ACC112 (cell line): ENCODE measurements around the gene DDAH2.

Experiments used
- H2AFZ ChIP-seq: fragments of 200-600 bp; sonication (generic); one replicate; pipeline ENCODE4 v1.6.0; 2017; ENCODE audit warnings: antibody characterized with exemption, low read length; ENCODE audit not compliant: unreplicated experiment
- H3K27ac ChIP-seq: fragments of 200-600 bp; sonication (generic); 2 replicates; pipeline ENCODE4 v1.5.1; 2014; ENCODE audit warnings: low read depth, mild to moderate bottlenecking, antibody characterized with exemption, low read length, moderate library complexity
- H3K27me3 ChIP-seq: fragments of 200-600 bp; sonication (generic); 2 replicates; pipeline ENCODE4 v1.6.1; 2014; ENCODE audit warnings: mild to moderate bottlenecking, antibody characterized with exemption, low read length, moderate library complexity, mixed read lengths; ENCODE audit not compliant: insufficient read depth
- H3K36me3 ChIP-seq: fragments of 200-600 bp; sonication (generic); 2 replicates; pipeline ENCODE4 v1.6.1; 2016; ENCODE audit warnings: mild to moderate bottlenecking, antibody characterized with exemption, low read length, moderate library complexity, mixed read lengths; ENCODE audit not compliant: insufficient read depth
- H3K4me1 ChIP-seq: fragments of 200-600 bp; sonication (generic); one replicate; pipeline ENCODE4 v1.6.1; 2016; ENCODE audit warnings: low read length, mixed read lengths; ENCODE audit not compliant: insufficient read depth, unreplicated experiment, control insufficient read depth
- H3K4me3 ChIP-seq: fragments of 200-600 bp; sonication (generic); 2 replicates; pipeline ENCODE4 v1.5.1; 2014; ENCODE audit warnings: mild to moderate bottlenecking, low read depth, low read length
- H3K79me2 ChIP-seq: fragments of 200-600 bp; sonication (generic); one replicate; pipeline ENCODE4 v1.6.0; 2016; ENCODE audit warnings: low read length; ENCODE audit not compliant: control insufficient read depth, unreplicated experiment, insufficient read depth

DDAH2 gene

GRCh38 chr6:31760790-31761189, 31.7 kb upstream of the DDAH2 start:
- Histone ChIP-seq H3K79me2 (no peaks in the 10 kb centered on the region), H3K36me3 (no peaks in the 10 kb centered on the region), H3K4me1 (peaks cover 6% of the 10 kb centered on the region), H3K27me3 (no peaks in the 10 kb centered on the region), H3K4me3 (no peak overlapping the region), H3K27ac (no peak overlapping the region), H2AFZ (no peak overlapping the region)

- H3K4me1 ChIP-seq: peaks cover 6% of the 10 kb centered on the region
- H3K27ac ChIP-seq: no peak overlapping the region
- H3K36me3 ChIP-seq: no peaks in the 10 kb centered on the region
- no peaks in the 10 kb centered on the region for H3K27me3 ChIP-seq
- H3K79me2 ChIP-seq: no peaks in the 10 kb centered on the region
- no peak overlapping the region for H3K4me3 ChIP-seq
- no peak overlapping the region for H2AFZ ChIP-seq
Measured at GRCh38 chr6:31758281-31758680, 29.2 kb upstream of the DDAH2 start.

- no peaks in the 10 kb centered on the region for H3K79me2 ChIP-seq
- peaks cover 11% of the 10 kb centered on the region for H3K4me1 ChIP-seq
- no peak overlapping the region for H2AFZ ChIP-seq
- H3K36me3 ChIP-seq: peaks cover 6% of the 10 kb centered on the region; the same call in 1 of the 2 replicates
- H3K27me3 ChIP-seq: no peaks in the 10 kb centered on the region
- H3K27ac ChIP-seq: peak overlapping the region; percentile 69
- no peak overlapping the region for H3K4me3 ChIP-seq
Measured at GRCh38 chr6:31752739-31753319, 23.7 kb upstream of the DDAH2 start.

- Histone ChIP-seq H3K27ac (no peak overlapping the region), H3K36me3 (peaks cover 11% of the 10 kb centered on the region; the same call in 1 of the 2 replicates), H2AFZ (no peak overlapping the region), H3K4me1 (peaks cover 14% of the 10 kb centered on the region), H3K27me3 (no peaks in the 10 kb centered on the region), H3K79me2 (no peaks in the 10 kb centered on the region), H3K4me3 (no peak overlapping the region)
Measured at GRCh38 chr6:31750411-31751022, 21.4 kb upstream of the DDAH2 start.

- H3K27ac ChIP-seq: no peak overlapping the region
Measured at GRCh38 chr6:31749301-31750036, 20.4 kb upstream of the DDAH2 start.

GRCh38 chr6:31744422-31744821, 15.3 kb upstream of the DDAH2 start:
- Histone ChIP-seq H3K4me1 (peaks cover 3% of the 10 kb centered on the region), H3K36me3 (peaks cover 8% of the 10 kb centered on the region; the same call in 1 of the 2 replicates), H3K79me2 (peaks cover 11% of the 10 kb centered on the region), H3K4me3 (no peak overlapping the region), H2AFZ (no peak overlapping the region), H3K27ac (no peak overlapping the region), H3K27me3 (no peaks in the 10 kb centered on the region)

More at GRCh38 chr6:31749301-31750036, 20.4 kb upstream of the DDAH2 start:
- H3K79me2 ChIP-seq: no peaks in the 10 kb centered on the region
- H3K4me1 ChIP-seq: peaks cover 14% of the 10 kb centered on the region
- no peak overlapping the region for H3K4me3 ChIP-seq
- no peak overlapping the region for H2AFZ ChIP-seq
- H3K36me3 ChIP-seq: peaks cover 11% of the 10 kb centered on the region; the same call in 1 of the 2 replicates
- H3K27me3 ChIP-seq: no peaks in the 10 kb centered on the region

GRCh38 chr6:31742894-31743293, 13.8 kb upstream of the DDAH2 start:
- Histone ChIP-seq H3K4me1 (peaks cover 17% of the 10 kb centered on the region), H3K79me2 (peaks cover 11% of the 10 kb centered on the region), H3K4me3 (no peak overlapping the region), H3K27me3 (no peaks in the 10 kb centered on the region), H3K27ac (no peak overlapping the region), H2AFZ (no peak overlapping the region), H3K36me3 (peaks cover 6% of the 10 kb centered on the region; the same call in 1 of the 2 replicates)

- no peaks in the 10 kb centered on the region for H3K27me3 ChIP-seq
- H3K36me3 ChIP-seq: no peaks in the 10 kb centered on the region
- peaks cover 24% of the 10 kb centered on the region for H3K4me1 ChIP-seq
- H3K79me2 ChIP-seq: peaks cover 12% of the 10 kb centered on the region
- H3K27ac ChIP-seq: no peak overlapping the region
- no peak overlapping the region for H2AFZ ChIP-seq
- no peak overlapping the region for H3K4me3 ChIP-seq
Measured at GRCh38 chr6:31741815-31742214, 12.7 kb upstream of the DDAH2 start.

GRCh38 chr6:31740397-31741223, 11.5 kb upstream of the DDAH2 start:
- Histone ChIP-seq H2AFZ (peak overlapping the region; percentile 0), H3K27ac (peak overlapping the region; percentile 15; the same call in 1 of the 2 replicates), H3K4me1 (peaks cover 28% of the 10 kb centered on the region), H3K36me3 (no peaks in the 10 kb centered on the region), H3K27me3 (no peaks in the 10 kb centered on the region), H3K79me2 (peaks cover 25% of the 10 kb centered on the region), H3K4me3 (peak overlapping the region; percentile 80)

GRCh38 chr6:31739639-31740396, 10.7 kb upstream of the DDAH2 start, which contains the start of gene MSH5:
MSH5 (plus strand) TSS chr6:31740005; CDS start chr6:31740467, 462 bp downstream.
- H2AFZ ChIP-seq: peak within 1 kb of the TSS; percentile 67
- H3K27me3 ChIP-seq: no peaks in the 10 kb centered on the region
- peaks cover 28% of the 10 kb centered on the region for H3K4me1 ChIP-seq
- peak within 1 kb of the TSS; percentile 80 for H3K4me3 ChIP-seq
- H3K27ac ChIP-seq: peak within 1 kb of the TSS; percentile 89
- no peaks in the 10 kb centered on the region for H3K36me3 ChIP-seq
- H3K79me2 ChIP-seq: peaks cover 32% of the 10 kb centered on the region
